Measurements from ENCODE around the gene NELL1.

DNA sequence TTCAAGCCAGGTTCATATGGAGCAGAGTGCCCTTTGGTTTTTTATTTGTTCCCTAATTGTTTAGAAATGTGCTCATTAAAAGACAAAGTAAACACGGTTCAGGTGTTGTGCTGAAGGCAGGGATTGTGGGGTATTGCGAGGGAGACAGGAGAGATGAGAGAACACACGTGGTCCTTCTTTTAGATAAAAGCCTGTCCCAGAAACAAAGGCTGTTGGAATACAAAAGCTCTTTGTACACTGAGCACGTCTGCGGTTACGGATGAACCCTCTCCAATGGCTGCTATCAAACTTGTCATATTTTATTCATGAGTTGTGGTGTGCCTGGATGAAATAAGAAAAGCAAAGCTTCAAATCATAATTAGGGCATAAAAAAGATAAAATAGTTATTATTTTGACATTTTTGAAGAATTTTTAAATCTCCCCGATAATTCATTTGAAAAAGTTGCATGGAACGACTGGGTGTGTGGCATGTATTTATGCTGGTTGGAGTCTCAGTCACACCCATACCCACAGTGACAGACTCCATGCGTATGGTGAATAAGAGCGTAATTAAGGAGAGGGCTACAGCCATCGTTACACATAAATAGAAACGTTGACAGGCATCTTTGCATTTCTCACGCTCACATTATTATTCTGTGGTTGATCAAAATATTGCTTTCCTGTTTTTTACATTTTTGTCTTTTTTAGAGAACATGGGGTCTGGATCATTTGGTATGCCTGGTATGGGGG, 92.9 kb downstream of the NELL1 start:
- TF ChIP-seq, protein P1, sequence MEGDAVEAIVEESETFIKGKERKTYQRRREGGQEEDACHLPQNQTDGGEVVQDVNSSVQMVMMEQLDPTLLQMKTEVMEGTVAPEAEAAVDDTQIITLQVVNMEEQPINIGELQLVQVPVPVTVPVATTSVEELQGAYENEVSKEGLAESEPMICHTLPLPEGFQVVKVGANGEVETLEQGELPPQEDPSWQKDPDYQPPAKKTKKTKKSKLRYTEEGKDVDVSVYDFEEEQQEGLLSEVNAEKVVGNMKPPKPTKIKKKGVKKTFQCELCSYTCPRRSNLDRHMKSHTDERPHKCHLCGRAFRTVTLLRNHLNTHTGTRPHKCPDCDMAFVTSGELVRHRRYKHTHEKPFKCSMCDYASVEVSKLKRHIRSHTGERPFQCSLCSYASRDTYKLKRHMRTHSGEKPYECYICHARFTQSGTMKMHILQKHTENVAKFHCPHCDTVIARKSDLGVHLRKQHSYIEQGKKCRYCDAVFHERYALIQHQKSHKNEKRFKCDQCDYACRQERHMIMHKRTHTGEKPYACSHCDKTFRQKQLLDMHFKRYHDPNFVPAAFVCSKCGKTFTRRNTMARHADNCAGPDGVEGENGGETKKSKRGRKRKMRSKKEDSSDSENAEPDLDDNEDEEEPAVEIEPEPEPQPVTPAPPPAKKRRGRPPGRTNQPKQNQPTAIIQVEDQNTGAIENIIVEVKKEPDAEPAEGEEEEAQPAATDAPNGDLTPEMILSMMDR (IDR thresholded peaks at IDR 0.05), result no peak
- no peak for TF ChIP-seq POLR2A (IDR thresholded peaks at IDR 0.05)
